ENCODE measurements around the gene TRAP1.

TRAP1 gene

DNA sequence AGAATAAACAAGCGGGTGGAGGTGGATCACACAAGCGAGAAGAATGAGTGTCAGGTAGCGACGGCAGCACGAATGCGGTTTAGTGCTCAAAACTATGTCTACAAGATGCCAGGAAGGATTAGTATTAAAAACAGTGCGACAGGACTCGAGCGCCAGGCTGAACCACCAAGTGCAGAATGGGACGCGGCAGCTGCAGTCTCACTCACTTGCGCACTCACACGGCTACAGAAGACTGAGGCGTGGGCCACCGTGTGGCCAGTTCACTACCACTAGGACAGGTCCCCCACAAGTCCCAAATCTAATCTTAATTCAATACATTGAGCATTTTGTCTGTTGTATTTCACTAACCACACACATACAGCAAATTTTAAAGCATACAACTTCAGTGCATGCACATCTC lies 35.7 kb upstream of the TRAP1 start:
- no peak overlapping the region for H2AK5ac ChIP-seq (ENCODE audit: low read length)
- H3K23ac ChIP-seq (ENCODE audit: low read length), result no peak overlapping the region
- H3K79me1 ChIP-seq (ENCODE audit: low read length), result peaks cover 6% of the 10 kb centered on the region
- no peak overlapping the region for H3K4me3 ChIP-seq (ENCODE audit: low read length)
- no peaks in the 10 kb centered on the region for H3K79me2 ChIP-seq (ENCODE audit: control insufficient read depth, insufficient read depth, low read length)
- H2BK5ac ChIP-seq (ENCODE audit: low read length), result no peak overlapping the region
- no peaks in the 10 kb centered on the region for H3K4me1 ChIP-seq (ENCODE audit: control insufficient read depth, low read depth, low read length)
- no peak overlapping the region for H3K4ac ChIP-seq (ENCODE audit: low read depth, low read length)
- H3K4me2 ChIP-seq (ENCODE audit: low read length), result no peak overlapping the region
- H4K8ac ChIP-seq (ENCODE audit: low read depth, low read length), result no peak overlapping the region
- H3K56ac ChIP-seq (ENCODE audit: low read length), result no peak overlapping the region
- no peaks in the 10 kb centered on the region for H3K27me3 ChIP-seq (ENCODE audit: insufficient read depth, low read length, poor library complexity)
- H2BK15ac ChIP-seq (replicated peaks; ENCODE audit: low read depth), result no peak overlapping the region
- no peak overlapping the region for H4K5ac ChIP-seq (ENCODE audit: low read length)
- H3K9ac ChIP-seq (ENCODE audit: low read length), result no peak overlapping the region
- no CpG with 5 or more reads among the region's 15 CpGs for WGBS (ENCODE audit: extremely low coverage, insufficient coverage, low lambda C conversion rate)
- H2BK120ac ChIP-seq (ENCODE audit: low read depth, low read length), result no peak overlapping the region
- H3K18ac ChIP-seq (ENCODE audit: low read length), result no peak overlapping the region
- no peak overlapping the region for H3K27ac ChIP-seq (ENCODE audit: low read depth, low read length)
- H3K36me3 ChIP-seq (ENCODE audit: control insufficient read depth, insufficient read depth, low read length), result peaks cover 5% of the 10 kb centered on the region
- no peak for DNase-seq

DNA sequence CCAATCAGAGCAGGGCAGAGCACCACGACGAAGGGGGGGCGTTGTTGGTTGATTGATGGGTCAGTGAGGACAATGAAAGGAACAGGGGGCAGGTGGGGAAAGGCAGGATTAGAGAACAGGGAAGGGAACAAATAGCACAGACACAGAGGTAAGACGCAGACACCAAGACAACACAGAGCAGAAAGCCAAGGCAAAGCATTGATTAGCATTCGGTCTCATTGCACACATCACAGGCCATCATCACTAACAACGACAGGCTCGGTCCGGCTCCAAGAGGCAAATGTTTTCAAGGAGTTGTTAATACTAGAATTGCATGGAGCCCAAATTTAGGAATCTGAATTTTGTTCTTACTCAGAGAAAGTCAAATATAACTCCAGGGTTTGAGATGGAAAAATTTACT lies 34.6 kb upstream of the TRAP1 start:
- Histone ChIP-seq H2BK120ac (ENCODE audit: low read depth, low read length) (no peak overlapping the region), H2BK5ac (ENCODE audit: low read length) (no peak overlapping the region)

DNA sequence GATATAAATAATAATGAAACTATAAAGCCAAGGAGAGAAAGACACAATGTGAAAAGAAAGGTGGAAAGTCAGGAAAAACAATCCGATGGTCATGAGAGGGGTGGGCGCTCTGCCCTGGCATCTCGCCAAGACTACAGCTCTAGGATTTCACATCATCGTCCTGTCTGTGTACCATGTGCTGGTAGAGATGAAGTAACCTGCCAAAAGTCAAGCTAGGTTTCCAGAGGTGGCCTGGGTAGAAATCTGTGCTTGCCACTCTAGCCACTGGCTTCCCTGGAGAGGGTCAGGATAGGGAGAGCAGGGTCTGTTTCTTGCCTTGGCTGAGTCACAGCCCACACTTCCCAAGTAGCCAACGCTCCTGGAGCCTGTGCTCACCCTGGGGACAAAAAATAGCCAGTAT lies 31.0 kb upstream of the TRAP1 start:
- no peaks in the 10 kb centered on the region for H3K27me3 ChIP-seq (ENCODE audit: insufficient read depth, low read length, poor library complexity)
- DNase-seq, result no peak
- no peak overlapping the region for H4K8ac ChIP-seq (ENCODE audit: low read depth, low read length)
- H3K18ac ChIP-seq (ENCODE audit: low read length), result no peak overlapping the region
- H3K36me3 ChIP-seq (ENCODE audit: control insufficient read depth, insufficient read depth, low read length), result peaks cover 1% of the 10 kb centered on the region
- H2AK5ac ChIP-seq (ENCODE audit: low read length), result no peak overlapping the region
- no peak overlapping the region for H3K27ac ChIP-seq (ENCODE audit: low read depth, low read length)
- no peak overlapping the region for H3K4me2 ChIP-seq (ENCODE audit: low read length)
- no peak overlapping the region for H3K4ac ChIP-seq (ENCODE audit: low read depth, low read length)
- no peak overlapping the region for H2BK120ac ChIP-seq (ENCODE audit: low read depth, low read length)
- WGBS (ENCODE audit: extremely low coverage, insufficient coverage, low lambda C conversion rate), result no CpG with 5 or more reads among the region's 5 CpGs
- no peak overlapping the region for H3K56ac ChIP-seq (ENCODE audit: low read length)
- no peak overlapping the region for H3K4me3 ChIP-seq (ENCODE audit: low read length)
- H3K23ac ChIP-seq (ENCODE audit: low read length), result no peak overlapping the region
- H2BK5ac ChIP-seq (ENCODE audit: low read length), result no peak overlapping the region
- H3K79me1 ChIP-seq (ENCODE audit: low read length), result peaks cover 4% of the 10 kb centered on the region
- H2BK15ac ChIP-seq (replicated peaks; ENCODE audit: low read depth), result no peak overlapping the region
- no peak overlapping the region for H4K5ac ChIP-seq (ENCODE audit: low read length)
- H3K9ac ChIP-seq (ENCODE audit: low read length), result no peak overlapping the region
- H3K79me2 ChIP-seq (ENCODE audit: control insufficient read depth, insufficient read depth, low read length), result no peaks in the 10 kb centered on the region
- no peaks in the 10 kb centered on the region for H3K4me1 ChIP-seq (ENCODE audit: control insufficient read depth, low read depth, low read length)

More for the DNA sequence above, 34.6 kb upstream of the TRAP1 start:
- Histone ChIP-seq H3K9ac (ENCODE audit: low read length) (no peak overlapping the region), H3K4ac (ENCODE audit: low read depth, low read length) (no peak overlapping the region), H3K36me3 (ENCODE audit: control insufficient read depth, insufficient read depth, low read length) (peaks cover 1% of the 10 kb centered on the region), H3K23ac (ENCODE audit: low read length) (no peak overlapping the region), H3K27ac (ENCODE audit: low read depth, low read length) (no peak overlapping the region), H4K5ac (ENCODE audit: low read length) (no peak overlapping the region), H3K4me2 (ENCODE audit: low read length) (no peak overlapping the region), H3K27me3 (ENCODE audit: insufficient read depth, low read length, poor library complexity) (no peaks in the 10 kb centered on the region), H2BK15ac (replicated peaks; ENCODE audit: low read depth) (no peak overlapping the region), H3K56ac (ENCODE audit: low read length) (no peak overlapping the region), H4K8ac (ENCODE audit: low read depth, low read length) (no peak overlapping the region), H3K18ac (ENCODE audit: low read length) (no peak overlapping the region), H3K4me1 (ENCODE audit: control insufficient read depth, low read depth, low read length) (no peaks in the 10 kb centered on the region), H2AK5ac (ENCODE audit: low read length) (no peak overlapping the region), H3K79me2 (ENCODE audit: control insufficient read depth, insufficient read depth, low read length) (no peaks in the 10 kb centered on the region), H3K4me3 (ENCODE audit: low read length) (no peak overlapping the region), H3K79me1 (ENCODE audit: low read length) (peaks cover 6% of the 10 kb centered on the region)
- WGBS (ENCODE audit: extremely low coverage, insufficient coverage, low lambda C conversion rate), result no CpG with 5 or more reads among the region's 8 CpGs
- no peak for DNase-seq

DNA sequence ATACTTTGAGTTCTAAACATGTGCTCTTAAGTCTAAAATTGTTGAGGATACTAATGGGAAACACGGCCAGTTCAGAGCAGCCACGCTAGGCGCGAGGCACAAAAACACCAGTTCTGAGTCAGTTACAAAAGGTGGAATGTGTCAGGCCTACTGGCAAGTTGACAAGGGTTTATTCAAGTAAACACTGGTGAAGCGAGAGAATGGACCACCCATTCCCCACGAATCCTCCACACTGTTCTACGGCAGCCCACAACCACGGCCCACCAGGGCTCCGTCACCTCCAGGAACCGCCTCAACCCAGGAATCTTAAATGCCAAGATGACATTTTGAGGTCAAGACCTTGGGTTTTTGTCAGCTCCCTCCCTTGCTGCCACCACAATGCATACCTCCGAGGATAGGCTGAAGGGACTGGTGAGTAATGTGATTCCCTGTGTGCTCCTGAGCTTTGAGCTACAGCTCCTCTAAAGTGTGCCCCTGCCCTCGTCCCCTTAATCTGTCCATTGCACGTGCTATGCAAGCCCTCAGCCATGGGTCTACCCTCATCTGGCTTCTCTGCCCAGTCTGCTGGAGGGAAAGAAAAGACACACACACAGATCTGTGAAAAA lies 28.5 kb upstream of the TRAP1 start:
- H3K79me1 ChIP-seq (ENCODE audit: low read length), result no peaks in the 10 kb centered on the region
- H3K4ac ChIP-seq (ENCODE audit: low read depth, low read length), result no peak overlapping the region
- no peak overlapping the region for H4K5ac ChIP-seq (ENCODE audit: low read length)
- H3K79me2 ChIP-seq (ENCODE audit: control insufficient read depth, insufficient read depth, low read length), result no peaks in the 10 kb centered on the region
- H3K27ac ChIP-seq (ENCODE audit: low read depth, low read length), result no peak overlapping the region
- no peak for DNase-seq
- no peak overlapping the region for H2BK120ac ChIP-seq (ENCODE audit: low read depth, low read length)
- H3K9ac ChIP-seq (ENCODE audit: low read length), result no peak overlapping the region
- no peaks in the 10 kb centered on the region for H3K4me1 ChIP-seq (ENCODE audit: control insufficient read depth, low read depth, low read length)
- H3K27me3 ChIP-seq (ENCODE audit: insufficient read depth, low read length, poor library complexity), result no peaks in the 10 kb centered on the region
- H3K18ac ChIP-seq (ENCODE audit: low read length), result no peak overlapping the region
- H3K4me2 ChIP-seq (ENCODE audit: low read length), result no peak overlapping the region
- no peak overlapping the region for H2AK5ac ChIP-seq (ENCODE audit: low read length)
- H2BK15ac ChIP-seq (replicated peaks; ENCODE audit: low read depth), result no peak overlapping the region
- H4K8ac ChIP-seq (ENCODE audit: low read depth, low read length), result no peak overlapping the region
- WGBS (ENCODE audit: extremely low coverage, insufficient coverage, low lambda C conversion rate), result no CpG with 5 or more reads among the region's 13 CpGs
- H3K36me3 ChIP-seq (ENCODE audit: control insufficient read depth, insufficient read depth, low read length), result peaks cover 6% of the 10 kb centered on the region
- no peak overlapping the region for H3K56ac ChIP-seq (ENCODE audit: low read length)
- H3K4me3 ChIP-seq (ENCODE audit: low read length), result no peak overlapping the region
- no peak overlapping the region for H2BK5ac ChIP-seq (ENCODE audit: low read length)
- H3K23ac ChIP-seq (ENCODE audit: low read length), result no peak overlapping the region

DNA sequence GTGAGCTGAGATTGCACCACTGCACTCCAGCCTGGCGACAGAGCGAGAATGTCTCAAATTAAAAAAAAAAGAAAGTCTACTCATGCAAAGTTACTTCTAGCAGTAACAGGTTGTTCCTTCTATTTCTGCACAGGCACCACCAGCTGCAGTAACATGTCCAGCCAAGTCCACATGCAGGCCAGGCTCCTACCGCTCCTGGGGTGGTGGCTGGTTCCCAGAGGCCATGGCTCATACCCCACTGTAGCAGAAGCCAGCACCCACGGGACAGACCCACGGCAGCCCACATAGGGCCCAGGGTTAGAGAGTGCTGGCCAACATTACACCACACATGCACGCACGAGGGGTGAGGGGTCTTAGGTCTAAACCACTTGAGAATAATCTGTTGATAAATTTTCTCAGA lies 26.7 kb upstream of the TRAP1 start:
- Histone ChIP-seq H3K79me2 (ENCODE audit: control insufficient read depth, insufficient read depth, low read length) (no peaks in the 10 kb centered on the region), H4K8ac (ENCODE audit: low read depth, low read length) (no peak overlapping the region), H3K9ac (ENCODE audit: low read length) (no peak overlapping the region), H3K79me1 (ENCODE audit: low read length) (no peaks in the 10 kb centered on the region), H3K27me3 (ENCODE audit: insufficient read depth, low read length, poor library complexity) (no peaks in the 10 kb centered on the region), H3K27ac (ENCODE audit: low read depth, low read length) (no peak overlapping the region), H4K5ac (ENCODE audit: low read length) (no peak overlapping the region), H3K4me1 (ENCODE audit: control insufficient read depth, low read depth, low read length) (no peaks in the 10 kb centered on the region), H3K4me3 (ENCODE audit: low read length) (no peak overlapping the region), H2BK5ac (ENCODE audit: low read length) (no peak overlapping the region), H3K23ac (ENCODE audit: low read length) (no peak overlapping the region), H3K56ac (ENCODE audit: low read length) (no peak overlapping the region), H2BK15ac (replicated peaks; ENCODE audit: low read depth) (no peak overlapping the region), H3K18ac (ENCODE audit: low read length) (no peak overlapping the region), H2BK120ac (ENCODE audit: low read depth, low read length) (no peak overlapping the region), H3K36me3 (ENCODE audit: control insufficient read depth, insufficient read depth, low read length) (peaks cover 11% of the 10 kb centered on the region), H3K4me2 (ENCODE audit: low read length) (no peak overlapping the region), H2AK5ac (ENCODE audit: low read length) (no peak overlapping the region), H3K4ac (ENCODE audit: low read depth, low read length) (no peak overlapping the region)
- DNase-seq, result no peak
- WGBS (ENCODE audit: extremely low coverage, insufficient coverage, low lambda C conversion rate), result no CpG with 5 or more reads among the region's 7 CpGs

DNA sequence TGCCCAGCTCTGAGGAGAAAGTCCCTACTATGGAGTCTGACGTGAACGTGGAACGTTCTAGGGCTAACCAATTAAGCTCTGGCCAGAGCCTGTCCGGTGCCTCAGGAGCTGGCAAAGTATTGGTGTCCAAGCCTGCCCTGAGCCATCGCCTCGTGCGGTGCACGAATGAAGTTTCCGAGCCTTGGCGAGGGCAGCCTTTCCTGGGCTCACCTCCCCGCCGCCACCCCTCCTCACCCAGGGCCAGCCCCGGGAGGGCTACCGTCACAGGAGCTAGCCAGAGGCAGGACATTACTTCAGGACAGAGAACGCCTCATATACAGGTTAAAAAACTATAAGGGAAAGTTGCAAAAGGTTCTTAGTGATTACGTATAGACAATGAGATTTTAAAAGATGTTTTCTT lies 23.6 kb upstream of the TRAP1 start:
- H2BK5ac ChIP-seq (ENCODE audit: low read length), result no peak overlapping the region
- no peak overlapping the region for H4K8ac ChIP-seq (ENCODE audit: low read depth, low read length)

More for the DNA sequence above, 23.6 kb upstream of the TRAP1 start:
- Histone ChIP-seq H3K18ac (ENCODE audit: low read length) (no peak overlapping the region), H2BK120ac (ENCODE audit: low read depth, low read length) (no peak overlapping the region), H3K56ac (ENCODE audit: low read length) (no peak overlapping the region), H3K4me2 (ENCODE audit: low read length) (no peak overlapping the region), H2AK5ac (ENCODE audit: low read length) (no peak overlapping the region), H3K27me3 (ENCODE audit: insufficient read depth, low read length, poor library complexity) (no peaks in the 10 kb centered on the region), H3K27ac (ENCODE audit: low read depth, low read length) (no peak overlapping the region), H3K4ac (ENCODE audit: low read depth, low read length) (no peak overlapping the region), H3K79me1 (ENCODE audit: low read length) (no peaks in the 10 kb centered on the region), H4K5ac (ENCODE audit: low read length) (no peak overlapping the region), H3K36me3 (ENCODE audit: control insufficient read depth, insufficient read depth, low read length) (peaks cover 19% of the 10 kb centered on the region), H2BK15ac (replicated peaks; ENCODE audit: low read depth) (no peak overlapping the region), H3K9ac (ENCODE audit: low read length) (no peak overlapping the region), H3K4me1 (ENCODE audit: control insufficient read depth, low read depth, low read length) (no peaks in the 10 kb centered on the region), H3K4me3 (ENCODE audit: low read length) (no peak overlapping the region), H3K23ac (ENCODE audit: low read length) (no peak overlapping the region), H3K79me2 (ENCODE audit: control insufficient read depth, insufficient read depth, low read length) (no peaks in the 10 kb centered on the region)
- WGBS (ENCODE audit: extremely low coverage, insufficient coverage, low lambda C conversion rate), result no CpG with 5 or more reads among the region's 16 CpGs
- DNase-seq, result no peak
